GM21526 (cell line): ENCODE measurements around the gene CLRN1.

Source experiments
- ATAC-seq: cut with Tn5 transposase; IDR thresholded peaks from one replicate; pipeline ENCODE4 v1.9.1; 2021; ENCODE audit warnings: moderate library complexity; ENCODE audit not compliant: unreplicated experiment, low FRiP score

Gene CLRN1

GRCh38 chr3:150978566-150979148 is 6.1 kb upstream of the CLRN1 start:
- no peak for ATAC-seq

GRCh38 chr3:150975992-150976368 is 3.5 kb upstream of the CLRN1 start:
- no peak for ATAC-seq

GRCh38 chr3:150975086-150975991 is 2.8 kb upstream of the CLRN1 start:
- no peak for ATAC-seq

- ATAC-seq = no peak
These were observed 1.7 kb downstream of the CLRN1 start for GRCh38 chr3:150970665-150971324.

- no peak for ATAC-seq
These were observed 4.0 kb downstream of the CLRN1 start for GRCh38 chr3:150968341-150969035.

GRCh38 chr3:150965436-150965835 is 7.1 kb downstream of the CLRN1 start:
- ATAC-seq = no peak

- ATAC-seq = no peak
These were observed 10.6 kb downstream of the CLRN1 start for GRCh38 chr3:150961949-150962348.

GRCh38 chr3:150960708-150961684 is 11.5 kb downstream of the CLRN1 start:
- no peak for ATAC-seq

GRCh38 chr3:150958683-150959082 is 13.8 kb downstream of the CLRN1 start:
- ATAC-seq = no peak

GRCh38 chr3:150956376-150956775 is 16.2 kb downstream of the CLRN1 start:
- ATAC-seq = no peak

- no peak for ATAC-seq
These were observed 20.6 kb downstream of the CLRN1 start for GRCh38 chr3:150951923-150952322.

GRCh38 chr3:150945226-150946032 is 27.1 kb downstream of the CLRN1 start:
- no peak for ATAC-seq

GRCh38 chr3:150942221-150942620 is 30.3 kb downstream of the CLRN1 start:
- ATAC-seq = no peak

GRCh38 chr3:150936693-150937092 is 35.8 kb downstream of the CLRN1 start:
- peak; percentile 85 for ATAC-seq

GRCh38 chr3:150933473-150933995 is 39.0 kb downstream of the CLRN1 start:
- ATAC-seq = no peak

GRCh38 chr3:150931745-150932144 is 40.8 kb downstream of the CLRN1 start:
- no peak for ATAC-seq

- no peak for ATAC-seq
These were observed 41.7 kb downstream of the CLRN1 start for GRCh38 chr3:150930839-150931238.

GRCh38 chr3:150928234-150928633 is 44.3 kb downstream of the CLRN1 start:
- no peak for ATAC-seq

- no peak for ATAC-seq
These were observed 46.2 kb downstream of the CLRN1 start for GRCh38 chr3:150926328-150926727.
